Large intestine (tissue), 3 donors: Measurements from ENCODE around the gene MRPS33. TPM values are rescaled to one million over a fixed set of nuclear protein-coding genes. Genes with fewer than 3 reads are reported as not detected.

ENCODE experiments used
- DNase-seq, 2 donors: peaks; one replicate each; pipeline versions ENCODE4 v3.0.0 to v3.0.0-alpha.2; 2013
- H3K27ac ChIP-seq: one replicate; pipeline ENCODE4 v1.5.1; 2013; ENCODE audit warnings: low read length
- H3K27me3 ChIP-seq: 2 replicates; pipeline ENCODE4 v1.6.1; 2013; ENCODE audit warnings: low read length; ENCODE audit not compliant: control insufficient read depth, insufficient read depth
- H3K36me3 ChIP-seq: 2 replicates; pipeline ENCODE4 v1.6.1; 2013; ENCODE audit warnings: low read length; ENCODE audit not compliant: control insufficient read depth, insufficient read depth
- H3K4me1 ChIP-seq: one replicate; pipeline ENCODE4 v1.6.1; 2013; ENCODE audit warnings: low read length; ENCODE audit not compliant: control insufficient read depth, insufficient read depth
- H3K4me3 ChIP-seq: one replicate; pipeline ENCODE4 v1.5.1; 2013; ENCODE audit warnings: low read length
- H3K9me3 ChIP-seq: one replicate; pipeline ENCODE4 v1.6.1; 2013; ENCODE audit warnings: mild to moderate bottlenecking, low read depth, low read length, moderate library complexity; ENCODE audit not compliant: control insufficient read depth
- WGBS: methylation state at CpG from one replicate; pipeline ENCODE4 v1.1.5; 2013; ENCODE audit warnings: low lambda C conversion rate; ENCODE audit not compliant: insufficient coverage; 5-methylcytosine and 5-hydroxymethylcytosine counted together
- polyA plus RNA-seq: library from polyadenylated mRNA; unstranded; fragments of 120-200 nt; gene quantifications from one replicate; pipeline ENCODE4 v1.2.1, GENCODE V29; 2013

MRPS33 gene
- polyA plus RNA-seq, 1 donor: 95.7 TPM

DNA sequence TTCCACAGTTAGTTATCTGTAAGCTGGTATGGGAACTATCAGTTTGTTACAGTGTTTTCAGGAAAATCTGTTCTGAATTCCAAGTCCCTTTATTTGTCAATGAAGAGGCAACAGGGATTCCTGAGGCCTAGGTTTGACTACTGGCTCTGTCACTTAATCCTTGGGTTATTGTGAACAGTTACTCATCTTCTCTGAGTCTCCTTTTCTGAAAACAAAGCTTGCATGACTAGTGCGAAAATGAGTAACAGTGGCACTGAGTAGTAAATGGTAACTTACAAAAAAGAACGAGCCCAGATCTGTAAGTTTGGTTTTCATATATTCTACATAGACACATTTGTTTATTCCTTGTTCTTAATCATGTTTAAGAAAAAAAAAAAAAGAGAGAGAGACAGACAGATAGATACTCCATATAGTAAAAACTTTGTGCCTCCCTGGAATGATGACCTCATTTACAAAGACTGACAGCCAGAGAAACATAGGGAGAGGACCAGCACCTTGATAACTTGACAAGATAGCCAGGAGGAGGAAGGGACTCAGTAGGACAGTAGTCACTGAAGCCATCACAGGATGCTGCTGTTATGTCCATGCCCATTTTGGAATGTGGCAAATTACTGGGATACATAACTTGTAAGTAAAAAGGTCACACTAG lies 1.9 kb downstream of the MRPS33 start:
- no peak for DNase-seq

GRCh38 chr7:141012044-141012685 lies 2.6 kb downstream of the MRPS33 start:
- no peaks in the 10 kb centered on the region for H3K9me3 ChIP-seq
- peaks cover 20% of the 10 kb centered on the region for H3K36me3 ChIP-seq
- no peak overlapping the region for H3K27ac ChIP-seq
- WGBS: no CpG with 5 or more reads among the region's 3 CpGs
- peaks cover 2% of the 10 kb centered on the region for H3K27me3 ChIP-seq
- H3K4me3 ChIP-seq: no peak overlapping the region
- peak; percentile 67 to 84 for DNase-seq
- H3K4me1 ChIP-seq: peaks cover 26% of the 10 kb centered on the region

More for the DNA sequence above, 1.9 kb downstream of the MRPS33 start:
- Histone ChIP-seq H3K4me1 (peaks cover 23% of the 10 kb centered on the region), H3K27me3 (peaks cover 2% of the 10 kb centered on the region), H3K4me3 (no peak overlapping the region), H3K9me3 (no peaks in the 10 kb centered on the region), H3K27ac (no peak overlapping the region), H3K36me3 (peaks cover 14% of the 10 kb centered on the region)
- WGBS: 100% methylated on average over 1 of the region's 2 CpGs

- Histone ChIP-seq H3K9me3 (no peaks in the 10 kb centered on the region), H3K27ac (no peak overlapping the region), H3K36me3 (peaks cover 27% of the 10 kb centered on the region), H3K27me3 (peaks cover 2% of the 10 kb centered on the region), H3K4me3 (no peak overlapping the region), H3K4me1 (peaks cover 26% of the 10 kb centered on the region)
- DNase-seq: no peak
- no CpG with 5 or more reads among the region's 4 CpGs for WGBS
These were observed 3.3 kb downstream of the MRPS33 start for GRCh38 chr7:141011443-141011842.

GRCh38 chr7:141003172-141004065 lies 11.3 kb downstream of the MRPS33 start:
- Histone ChIP-seq H3K4me1 (peaks cover 36% of the 10 kb centered on the region), H3K27me3 (no peaks in the 10 kb centered on the region), H3K27ac (peak overlapping the region; percentile 64), H3K4me3 (no peak overlapping the region), H3K36me3 (peaks cover 24% of the 10 kb centered on the region), H3K9me3 (peaks cover 3% of the 10 kb centered on the region)
- no CpG with 5 or more reads among the region's 8 CpGs for WGBS
- peak; percentile 33 to 71 for DNase-seq

GRCh38 chr7:141001546-141001945 lies 13.2 kb downstream of the MRPS33 start:
- no CpG with 5 or more reads among the region's 1 CpG for WGBS
- Histone ChIP-seq H3K36me3 (peaks cover 8% of the 10 kb centered on the region), H3K4me3 (no peak overlapping the region), H3K9me3 (peaks cover 3% of the 10 kb centered on the region), H3K4me1 (peaks cover 38% of the 10 kb centered on the region), H3K27me3 (no peaks in the 10 kb centered on the region), H3K27ac (peak overlapping the region; percentile 64)
- peak; percentile 48 to 81 for DNase-seq

- Histone ChIP-seq H3K4me3 (no peak overlapping the region), H3K4me1 (peaks cover 38% of the 10 kb centered on the region), H3K36me3 (peaks cover 4% of the 10 kb centered on the region), H3K9me3 (peaks cover 3% of the 10 kb centered on the region), H3K27me3 (no peaks in the 10 kb centered on the region), H3K27ac (peak overlapping the region; percentile 58)
- DNase-seq: no peak
- WGBS: no CpG with 5 or more reads among the region's 3 CpGs
These were observed 13.6 kb downstream of the MRPS33 start for GRCh38 chr7:141001122-141001521.

DNA sequence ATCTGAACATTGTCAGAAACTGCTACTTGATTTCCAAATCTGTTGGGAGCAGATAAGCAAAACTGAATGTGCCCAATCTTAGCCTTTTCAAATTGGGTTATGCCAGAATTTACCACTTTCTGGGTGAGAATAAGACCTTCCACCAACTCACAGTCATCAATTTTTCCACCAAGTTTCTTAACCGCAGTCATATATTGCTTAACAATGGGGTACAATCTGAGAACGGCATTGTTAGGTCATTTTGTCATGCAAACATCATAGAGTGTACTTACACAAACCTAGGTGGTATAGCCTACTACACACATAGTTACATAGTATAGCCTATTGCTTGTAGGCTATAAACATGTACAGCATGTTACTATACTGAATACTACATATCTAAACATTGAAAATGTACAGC lies 16.0 kb downstream of the MRPS33 start:
- H3K9me3 ChIP-seq: no peaks in the 10 kb centered on the region
- no peaks in the 10 kb centered on the region for H3K27me3 ChIP-seq
- no peak overlapping the region for H3K27ac ChIP-seq
- 60% methylated on average over 2 of the region's 2 CpGs for WGBS
- peak in 1 of 2 donors; percentile 15 for DNase-seq
- peaks cover 36% of the 10 kb centered on the region for H3K4me1 ChIP-seq
- H3K4me3 ChIP-seq: no peak overlapping the region
- no peaks in the 10 kb centered on the region for H3K36me3 ChIP-seq

GRCh38 chr7:140992422-140992821 lies 22.3 kb downstream of the MRPS33 start:
- no peaks in the 10 kb centered on the region for H3K9me3 ChIP-seq
- H3K27ac ChIP-seq: no peak overlapping the region
- no CpG with 5 or more reads among the region's 3 CpGs for WGBS
- H3K4me1 ChIP-seq: peaks cover 18% of the 10 kb centered on the region
- no peaks in the 10 kb centered on the region for H3K36me3 ChIP-seq
- no peak for DNase-seq
- H3K4me3 ChIP-seq: no peak overlapping the region
- no peaks in the 10 kb centered on the region for H3K27me3 ChIP-seq

DNA sequence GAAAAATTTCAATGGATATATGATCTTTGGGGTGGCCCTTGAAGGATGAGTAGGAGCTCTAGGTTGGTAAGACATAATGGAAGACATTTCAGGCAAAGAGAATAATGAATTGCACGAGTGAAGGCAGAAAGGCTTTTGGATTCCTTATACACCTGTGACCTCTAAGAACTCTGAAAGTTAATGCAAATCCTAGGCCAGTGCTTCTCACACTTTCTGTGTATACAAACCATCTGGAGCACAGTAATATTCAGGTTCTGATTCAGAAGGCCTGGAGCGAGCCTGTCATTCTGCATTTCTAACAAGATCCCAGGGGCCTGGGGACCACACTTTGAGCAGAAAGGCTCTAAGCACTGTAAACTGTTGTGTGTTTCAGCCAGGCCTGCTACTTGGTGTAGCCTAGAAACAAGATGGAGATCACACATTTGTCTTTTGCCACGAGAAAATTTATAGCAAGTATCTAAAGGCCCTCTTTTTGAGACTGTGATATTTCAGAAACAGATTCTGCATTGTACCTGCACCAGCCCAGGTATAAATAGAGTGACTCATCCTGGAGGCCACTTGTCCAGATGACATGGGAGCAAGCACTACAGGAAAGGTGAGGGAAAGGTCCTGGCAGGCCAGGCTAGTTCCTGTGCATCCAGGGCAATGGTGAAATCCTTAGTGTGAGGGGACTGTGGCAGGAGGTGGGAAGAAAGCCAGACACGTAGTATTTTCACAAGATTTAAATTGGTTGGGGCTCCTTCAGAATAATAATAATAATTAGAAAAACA lies 24.4 kb downstream of the MRPS33 start:
- no peak overlapping the region for H3K27ac ChIP-seq
- peaks cover 18% of the 10 kb centered on the region for H3K4me1 ChIP-seq
- no peaks in the 10 kb centered on the region for H3K36me3 ChIP-seq
- no peak overlapping the region for H3K4me3 ChIP-seq
- H3K9me3 ChIP-seq: no peaks in the 10 kb centered on the region
- H3K27me3 ChIP-seq: no peaks in the 10 kb centered on the region
- DNase-seq: no peak
- no CpG with 5 or more reads among the region's 4 CpGs for WGBS

DNA sequence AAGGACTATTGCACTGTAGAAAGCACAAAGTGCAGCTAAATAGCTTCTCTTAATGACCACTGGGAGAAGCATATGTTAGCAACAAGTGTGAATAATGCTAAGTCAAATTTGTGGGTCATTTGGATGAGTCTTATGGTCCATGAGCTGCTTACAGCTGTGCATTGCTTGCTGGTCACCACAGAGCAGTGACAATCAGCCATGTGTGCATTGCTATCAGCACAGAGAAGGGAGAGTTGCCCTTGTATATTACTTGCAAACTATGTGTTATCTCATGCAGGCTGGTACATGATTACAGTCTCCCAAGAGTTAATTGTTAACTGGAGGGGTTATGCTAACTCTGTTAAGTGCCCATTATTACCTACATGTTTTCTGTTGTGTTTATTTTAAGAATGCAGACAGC lies 25.7 kb downstream of the MRPS33 start:
- no peaks in the 10 kb centered on the region for H3K27me3 ChIP-seq
- H3K4me1 ChIP-seq: peaks cover 18% of the 10 kb centered on the region
- no peak overlapping the region for H3K4me3 ChIP-seq
- no peaks in the 10 kb centered on the region for H3K36me3 ChIP-seq
- DNase-seq: peak; percentile 44 to 73
- H3K9me3 ChIP-seq: peaks cover 1% of the 10 kb centered on the region
- H3K27ac ChIP-seq: no peak overlapping the region
